HepG2 (cell line): ENCODE data around the gene RAPGEFL1. TPM values are rescaled to one million over a fixed set of nuclear protein-coding genes. Genes with fewer than 3 reads are reported as not detected.

Source experiments
- AHDC1 ChIP-seq: sonication (generic); formaldehyde crosslinking; IDR thresholded peaks from 2 replicates; pipeline ENCODE4 v1.5.1; 2020; ENCODE audit warnings: mild to moderate bottlenecking, missing genetic modification reagents, borderline replicate concordance
- ELF1 ChIP-seq: sonication (generic); formaldehyde crosslinking; IDR thresholded peaks from 2 replicates; pipeline ENCODE4 v1.4.0; 2020; ENCODE audit warnings: missing genetic modification reagents
- HDAC2 ChIP-seq: sonication (generic); formaldehyde crosslinking; IDR thresholded peaks from 2 replicates; pipeline ENCODE4 v1.4.0; 2020; ENCODE audit warnings: missing genetic modification reagents
- KLF16 ChIP-seq, 2 experiments: sonication (generic) in 1 of 2; formaldehyde crosslinking in 1 of 2; IDR thresholded peaks; 2 replicates each; pipeline versions ENCODE4 v1.6.1 to v1.8.0; 2016 to 2023; ENCODE audit warnings: missing genetic modification reagents in 2 of 2, missing compliant biosample characterization in 1 of 2
- MAF1 ChIP-seq: sonication (generic); formaldehyde crosslinking; IDR thresholded peaks from 2 replicates; pipeline ENCODE4 v1.5.0; 2020; ENCODE audit warnings: missing genetic modification reagents, borderline replicate concordance
- NFATC3 ChIP-seq: sonication (generic); formaldehyde crosslinking; IDR thresholded peaks from 2 replicates; pipeline ENCODE4 v1.5.1; 2020; ENCODE audit warnings: mild to moderate bottlenecking, missing genetic modification reagents
- SIX1 ChIP-seq: sonication (generic); formaldehyde crosslinking; IDR thresholded peaks from 2 replicates; pipeline ENCODE4 v1.4.0; 2020; ENCODE audit warnings: missing genetic modification reagents, borderline replicate concordance
- SNAI1 ChIP-seq: sonication (generic); formaldehyde crosslinking; IDR thresholded peaks from 2 replicates; pipeline ENCODE4 v1.5.0; 2020; ENCODE audit warnings: mild to moderate bottlenecking, missing genetic modification reagents, borderline replicate concordance
- SRSF4 ChIP-seq: fragments of 200-400 bp; formaldehyde crosslinking; IDR thresholded peaks from one replicate; pipeline ENCODE4 v1.6.1; 2018; ENCODE audit warnings: mild to moderate bottlenecking, low read depth, low read length, moderate library complexity; ENCODE audit not compliant: poor library complexity, severe bottlenecking
- ZFP36L1 ChIP-seq: sonication (generic); formaldehyde crosslinking; IDR thresholded peaks from 2 replicates; pipeline ENCODE4 v1.8.0; 2022; ENCODE audit warnings: mild to moderate bottlenecking, missing genetic modification reagents, moderate library complexity
- ZNF101 ChIP-seq: sonication (generic); formaldehyde crosslinking; IDR thresholded peaks from 2 replicates; pipeline ENCODE4 v1.4.0; 2020; ENCODE audit warnings: mild to moderate bottlenecking, low read depth, missing genetic modification reagents, borderline replicate concordance
- ZNF354B ChIP-seq: sonication (generic); formaldehyde crosslinking; IDR thresholded peaks from 2 replicates; pipeline ENCODE4 v1.8.0; 2022; ENCODE audit warnings: mild to moderate bottlenecking, missing genetic modification reagents
- ZNF446 ChIP-seq: sonication (generic); formaldehyde crosslinking; IDR thresholded peaks from 2 replicates; pipeline ENCODE4 v1.5.0; 2020; ENCODE audit warnings: mild to moderate bottlenecking, missing genetic modification reagents
- ZNF605 ChIP-seq: sonication (generic); formaldehyde crosslinking; IDR thresholded peaks from 2 replicates; pipeline ENCODE4 v1.8.0; 2022; ENCODE audit warnings: mild to moderate bottlenecking, missing genetic modification reagents
- ZNF619 ChIP-seq: sonication (generic); formaldehyde crosslinking; IDR thresholded peaks from 2 replicates; pipeline ENCODE4 v1.4.0; 2020; ENCODE audit warnings: mild to moderate bottlenecking, missing genetic modification reagents
- ZNF674 ChIP-seq: sonication (generic); formaldehyde crosslinking; IDR thresholded peaks from 2 replicates; pipeline ENCODE4 v1.5.0; 2020; ENCODE audit warnings: low read depth, mild to moderate bottlenecking, missing genetic modification reagents
- polyA plus RNA-seq, 8 experiments: library from polyadenylated mRNA; depleted of rRNA in 3 of 8; stranded (reverse) in 7 of 8; unstranded in 1 of 8; fragments of >200 nt; fragmentation: Illumina TruSeq in 4 of 8; extraction: Trizol in 4 of 8; gene quantifications; 2 replicates each; pipeline versions ENCODE4 v1.2.1 to v1.2.3, GENCODE V29; 2011 to 2016; ENCODE audit warnings: low read depth in 4 of 8, missing spikeins in 1 of 8, mixed read lengths in 1 of 8; ENCODE audit not compliant: insufficient read depth in 1 of 8
- total RNA-seq, 5 experiments: library from RNA; depleted of rRNA; stranded (reverse); fragments of >200 nt; fragmentation: Illumina TruSeq; extraction: Trizol; gene quantifications; 2 replicates each; pipeline ENCODE4 v1.2.3, GENCODE V29; 2016; ENCODE audit warnings: low read depth in 1 of 5
- TF ChIP-seq, protein P1 (sequence below): IDR thresholded peaks from 2 replicates; pipeline ENCODE4 v1.6.1; 2012; ENCODE audit warnings: inconsistent platforms
- TF ChIP-seq, protein P2 (sequence below): sonication (generic); formaldehyde crosslinking; IDR thresholded peaks from 2 replicates; pipeline ENCODE4 v1.4.0; 2020; ENCODE audit warnings: missing genetic modification reagents, borderline replicate concordance

RAPGEFL1 gene
- total and polyA plus RNA-seq, 2 of the 13 experiments (the other 11 are each of a cell fraction or from before 2014, with no cell fraction given) = 4.5 to 7.8 TPM

DNA sequence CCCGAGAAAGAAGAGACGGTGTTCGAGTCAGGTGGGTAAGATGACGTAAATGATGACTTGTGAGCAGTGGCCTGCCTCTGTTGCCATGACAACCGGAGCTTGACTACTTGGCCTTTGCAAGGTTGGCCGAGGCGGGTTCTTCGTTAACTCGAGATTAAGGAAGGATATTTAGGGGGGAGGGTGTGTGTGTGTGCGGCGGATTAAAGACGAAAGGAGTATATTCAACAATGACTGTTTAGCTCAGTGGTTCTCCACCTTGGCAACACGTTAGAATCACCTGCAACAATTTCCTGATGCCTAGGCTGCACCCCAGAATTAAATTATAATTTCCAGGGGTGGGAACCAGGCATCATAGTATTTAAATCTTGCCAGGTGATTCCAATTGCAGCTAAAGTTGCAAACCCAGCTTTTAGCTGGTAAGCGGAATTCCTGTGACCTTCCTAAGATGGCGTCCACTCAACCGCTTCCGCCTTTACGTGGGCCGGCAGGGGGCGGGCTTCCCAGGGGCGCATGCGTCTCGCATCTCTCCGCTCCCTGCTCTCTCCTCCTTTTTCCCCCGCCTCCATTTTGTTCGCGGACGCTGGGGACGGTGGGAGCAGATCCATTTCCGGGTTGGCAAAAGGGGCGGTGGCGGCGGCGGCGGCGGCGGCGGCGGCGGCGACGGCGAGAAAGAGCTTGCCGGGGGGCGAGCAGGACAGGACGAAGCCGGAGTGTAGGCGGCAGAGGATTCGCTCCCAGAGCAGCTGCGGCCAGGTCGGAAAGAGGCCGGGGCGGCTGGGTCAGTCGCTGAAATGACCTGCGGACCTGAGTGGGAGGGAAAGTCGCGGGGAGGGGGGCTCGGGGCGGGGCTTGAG, 41.7 kb downstream of the RAPGEFL1 start, which contains the start of gene WIPF2 (continued):
- TF ChIP-seq AHDC1 (CRISPR knock-in tag) (no peak), SNAI1 (CRISPR knock-in tag) (0 out of 2 replicates have a peak, but pooled peaks have one; percentile 65), ELF1 (CRISPR knock-in tag) (peak; percentile 100), ZNF446 (CRISPR knock-in tag) (no peak), ZFP36L1 (CRISPR knock-in tag) (no peak), ZNF354B (CRISPR knock-in tag) (no peak), KLF16 (CRISPR knock-in tag; IDR thresholded peaks at IDR 0.05) (peak in 1 of 2 experiments; percentile 73; a peak in 1 of 4 replicates), SIX1 (CRISPR knock-in tag) (no peak), NFATC3 (CRISPR knock-in tag) (0 out of 2 replicates have a peak, but pooled peaks have one; percentile 30), ZNF101 (CRISPR knock-in tag) (peak; percentile 76; the same call in 1 of the 2 replicates), ZNF674 (CRISPR knock-in tag) (no peak), ZNF605 (CRISPR knock-in tag) (peak; percentile 48), HDAC2 (CRISPR knock-in tag) (peak; percentile 25; the same call in 1 of the 2 replicates), MAF1 (CRISPR knock-in tag) (0 out of 2 replicates have a peak, but pooled peaks have one; percentile 44), ZNF619 (no peak), SRSF4 (no peak)
- TF ChIP-seq, protein P1, sequence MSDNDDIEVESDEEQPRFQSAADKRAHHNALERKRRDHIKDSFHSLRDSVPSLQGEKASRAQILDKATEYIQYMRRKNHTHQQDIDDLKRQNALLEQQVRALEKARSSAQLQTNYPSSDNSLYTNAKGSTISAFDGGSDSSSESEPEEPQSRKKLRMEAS = peak; percentile 37; the same call in 1 of the 2 replicates
- TF ChIP-seq, protein P2, sequence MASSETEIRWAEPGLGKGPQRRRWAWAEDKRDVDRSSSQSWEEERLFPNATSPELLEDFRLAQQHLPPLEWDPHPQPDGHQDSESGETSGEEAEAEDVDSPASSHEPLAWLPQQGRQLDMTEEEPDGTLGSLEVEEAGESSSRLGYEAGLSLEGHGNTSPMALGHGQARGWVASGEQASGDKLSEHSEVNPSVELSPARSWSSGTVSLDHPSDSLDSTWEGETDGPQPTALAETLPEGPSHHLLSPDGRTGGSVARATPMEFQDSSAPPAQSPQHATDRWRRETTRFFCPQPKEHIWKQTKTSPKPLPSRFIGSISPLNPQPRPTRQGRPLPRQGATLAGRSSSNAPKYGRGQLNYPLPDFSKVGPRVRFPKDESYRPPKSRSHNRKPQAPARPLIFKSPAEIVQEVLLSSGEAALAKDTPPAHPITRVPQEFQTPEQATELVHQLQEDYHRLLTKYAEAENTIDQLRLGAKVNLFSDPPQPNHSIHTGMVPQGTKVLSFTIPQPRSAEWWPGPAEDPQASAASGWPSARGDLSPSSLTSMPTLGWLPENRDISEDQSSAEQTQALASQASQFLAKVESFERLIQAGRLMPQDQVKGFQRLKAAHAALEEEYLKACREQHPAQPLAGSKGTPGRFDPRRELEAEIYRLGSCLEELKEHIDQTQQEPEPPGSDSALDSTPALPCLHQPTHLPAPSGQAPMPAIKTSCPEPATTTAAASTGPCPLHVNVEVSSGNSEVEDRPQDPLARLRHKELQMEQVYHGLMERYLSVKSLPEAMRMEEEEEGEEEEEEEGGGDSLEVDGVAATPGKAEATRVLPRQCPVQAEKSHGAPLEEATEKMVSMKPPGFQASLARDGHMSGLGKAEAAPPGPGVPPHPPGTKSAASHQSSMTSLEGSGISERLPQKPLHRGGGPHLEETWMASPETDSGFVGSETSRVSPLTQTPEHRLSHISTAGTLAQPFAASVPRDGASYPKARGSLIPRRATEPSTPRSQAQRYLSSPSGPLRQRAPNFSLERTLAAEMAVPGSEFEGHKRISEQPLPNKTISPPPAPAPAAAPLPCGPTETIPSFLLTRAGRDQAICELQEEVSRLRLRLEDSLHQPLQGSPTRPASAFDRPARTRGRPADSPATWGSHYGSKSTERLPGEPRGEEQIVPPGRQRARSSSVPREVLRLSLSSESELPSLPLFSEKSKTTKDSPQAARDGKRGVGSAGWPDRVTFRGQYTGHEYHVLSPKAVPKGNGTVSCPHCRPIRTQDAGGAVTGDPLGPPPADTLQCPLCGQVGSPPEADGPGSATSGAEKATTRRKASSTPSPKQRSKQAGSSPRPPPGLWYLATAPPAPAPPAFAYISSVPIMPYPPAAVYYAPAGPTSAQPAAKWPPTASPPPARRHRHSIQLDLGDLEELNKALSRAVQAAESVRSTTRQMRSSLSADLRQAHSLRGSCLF (CRISPR knock-in tag) = no peak
